HG03095 (cell line): Measurements from ENCODE around the gene DDRGK1.
"Not testable (repeated sequence)": the region's sequence is repeated elsewhere in the genome, so short reads cannot be mapped to it uniquely, and the experiment has no call there.

Experiments
- ATAC-seq: cut with Tn5 transposase; IDR thresholded peaks from one replicate; pipeline ENCODE4 v1.9.1; 2021; ENCODE audit warnings: moderate library complexity; ENCODE audit not compliant: unreplicated experiment

The DDRGK1 gene

DNA sequence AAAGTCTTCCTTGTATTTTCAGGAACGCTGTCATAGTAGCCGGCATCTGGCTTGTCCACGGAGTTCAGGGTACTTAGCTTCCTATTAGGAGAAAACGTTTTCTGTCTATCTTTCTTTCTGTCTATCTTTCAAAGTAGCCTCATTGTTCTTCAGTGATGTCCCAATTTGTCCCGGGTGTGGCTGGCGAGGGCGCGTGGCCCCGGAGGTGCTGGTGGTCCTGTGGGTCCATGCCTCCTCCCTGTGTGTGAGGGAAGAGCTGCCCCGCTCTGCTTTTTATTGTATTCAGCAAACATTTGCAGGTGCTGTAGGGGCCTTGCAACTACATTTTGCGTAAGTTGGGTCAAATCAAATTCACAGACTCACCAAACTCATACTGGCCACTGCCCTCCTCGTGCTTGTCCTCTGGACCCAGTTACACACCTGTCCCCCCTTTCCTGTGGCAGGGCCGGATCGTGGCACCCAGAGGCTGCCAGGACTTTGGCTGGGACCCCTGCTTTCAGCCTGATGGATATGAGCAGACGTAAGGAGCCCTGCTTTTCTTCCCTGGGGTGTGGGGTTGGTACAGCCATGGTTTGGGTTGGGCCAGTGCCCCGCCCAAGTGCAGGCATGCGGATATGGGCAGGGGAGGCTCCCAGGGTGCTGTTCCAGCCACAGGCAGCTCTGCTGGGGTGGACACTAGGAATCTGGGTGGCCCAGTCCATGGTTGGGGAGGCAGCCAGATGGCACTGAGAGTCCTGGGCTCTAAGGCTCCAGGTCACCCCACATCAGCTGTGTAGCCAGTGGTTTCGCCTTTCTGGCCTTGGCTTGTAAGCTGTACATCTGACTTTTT, 17.1 kb upstream of the DDRGK1 start:
- ATAC-seq: no peak

DNA sequence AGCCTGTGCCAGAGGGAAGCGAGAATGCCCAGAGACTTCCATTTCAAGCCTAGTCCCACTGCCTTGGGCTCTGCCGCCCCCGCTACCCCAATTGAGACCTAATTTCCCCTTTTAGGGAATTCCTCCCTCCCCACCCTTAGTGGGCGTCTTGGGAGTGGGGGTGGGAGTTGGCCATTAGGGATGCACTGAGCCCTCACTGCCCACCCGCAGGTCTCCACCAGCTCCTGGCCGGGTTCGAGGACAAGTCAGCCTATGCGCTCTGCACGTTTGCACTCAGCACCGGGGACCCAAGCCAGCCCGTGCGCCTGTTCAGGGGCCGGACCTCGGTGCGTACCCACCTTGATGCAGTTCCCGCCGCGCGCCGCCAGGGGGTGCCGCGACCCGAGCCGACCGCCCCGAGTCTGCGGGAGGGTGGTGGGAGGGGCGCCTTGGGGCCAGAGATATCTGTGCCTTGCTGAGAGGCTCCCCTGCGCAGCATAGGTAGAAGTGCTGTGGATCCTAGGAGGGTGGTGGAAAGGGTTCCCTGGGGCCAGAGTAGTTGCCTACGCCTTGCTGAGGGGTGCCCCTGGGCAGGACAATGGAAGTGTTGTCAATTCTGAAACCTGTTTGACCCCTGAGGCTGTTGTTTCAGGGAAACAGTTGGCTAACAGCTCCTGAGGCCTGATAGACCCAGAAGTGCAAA, 14.0 kb upstream of the DDRGK1 start:
- ATAC-seq: peak; percentile 56

DNA sequence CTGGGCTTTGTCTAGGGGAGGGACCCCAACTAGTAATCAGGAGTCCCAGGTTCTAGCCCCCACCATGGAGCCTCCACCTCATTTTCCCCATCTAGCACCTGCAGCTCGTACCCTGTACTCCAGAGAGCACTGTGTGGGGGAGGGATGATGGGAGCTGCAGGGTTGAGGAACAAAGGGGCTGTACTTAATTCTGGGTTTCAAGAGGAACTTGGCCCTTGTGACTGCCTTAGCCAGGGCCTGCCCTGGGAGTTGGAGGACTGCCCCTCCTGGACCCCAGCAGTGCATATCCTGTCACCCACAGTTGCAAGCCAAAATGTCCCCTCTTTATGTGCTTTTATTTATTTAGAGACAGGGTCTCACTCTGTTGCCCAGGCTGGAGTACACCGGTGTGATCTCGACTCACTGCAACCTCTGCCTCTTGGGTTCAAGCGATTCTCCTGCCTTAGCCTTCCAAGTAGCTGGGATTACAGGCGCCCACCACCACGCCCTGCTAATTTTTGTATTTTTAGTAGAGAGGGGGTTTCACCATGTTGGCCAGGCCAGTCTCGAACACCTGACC, 11.0 kb upstream of the DDRGK1 start:
- not testable (repeated sequence) for ATAC-seq

DNA sequence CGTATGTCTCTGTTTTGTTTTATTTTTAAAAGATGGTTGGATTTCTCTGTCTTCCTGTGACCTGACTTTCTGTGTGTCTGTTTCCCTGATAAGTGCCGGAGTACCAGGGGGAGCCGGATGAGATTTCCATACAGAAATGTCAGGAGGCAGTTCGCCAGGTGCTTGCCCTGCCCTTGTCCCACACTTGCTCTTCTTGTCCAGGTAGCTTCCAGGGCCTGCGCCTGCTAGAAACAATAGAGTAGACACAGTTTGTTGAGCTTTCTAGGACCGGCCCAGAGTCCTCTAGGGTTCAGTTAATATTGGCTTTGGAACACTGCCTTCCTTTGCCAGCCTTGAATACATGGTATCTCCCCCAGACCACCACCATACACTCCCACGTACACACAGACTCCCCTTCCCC, 8.7 kb upstream of the DDRGK1 start:
- ATAC-seq: no peak

DNA sequence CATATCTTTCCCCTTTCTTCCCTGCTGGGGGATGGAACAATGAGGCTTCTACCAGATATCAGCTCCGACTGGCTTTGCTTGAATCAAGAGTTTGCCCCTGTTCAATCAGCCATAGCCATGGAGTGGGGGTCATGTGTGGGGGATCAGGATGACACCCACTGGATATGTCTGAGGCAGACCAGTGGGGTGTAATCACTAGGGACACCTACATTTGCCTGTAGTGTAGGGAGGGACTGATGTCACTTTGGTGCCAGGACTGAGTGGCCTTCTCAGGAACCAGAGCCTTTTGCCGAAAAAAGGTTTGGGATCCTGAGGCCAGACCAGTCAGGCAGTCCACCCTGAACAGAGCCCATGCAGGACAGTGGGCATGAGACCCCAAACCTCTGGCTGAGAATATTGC, 5.9 kb upstream of the DDRGK1 start:
- ATAC-seq: no peak

DNA sequence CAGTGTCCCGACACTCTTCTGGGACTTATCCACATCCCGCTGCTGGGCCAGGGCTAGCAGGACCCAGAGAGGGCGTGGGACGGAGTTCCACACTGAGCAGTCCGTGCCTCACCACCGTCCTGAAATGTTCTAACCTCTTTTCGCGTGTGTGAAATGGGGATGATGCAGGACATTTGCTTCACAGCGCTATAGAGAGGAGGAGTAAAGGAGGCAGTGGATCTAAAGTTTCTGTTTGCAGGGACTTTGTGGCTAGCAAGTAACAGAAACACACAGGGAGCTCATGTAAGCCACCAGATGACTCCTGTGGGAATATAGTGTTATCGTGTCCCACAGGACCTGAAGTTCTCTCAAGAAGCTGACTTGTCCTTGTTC, 5.5 kb upstream of the DDRGK1 start:
- no peak for ATAC-seq

DNA sequence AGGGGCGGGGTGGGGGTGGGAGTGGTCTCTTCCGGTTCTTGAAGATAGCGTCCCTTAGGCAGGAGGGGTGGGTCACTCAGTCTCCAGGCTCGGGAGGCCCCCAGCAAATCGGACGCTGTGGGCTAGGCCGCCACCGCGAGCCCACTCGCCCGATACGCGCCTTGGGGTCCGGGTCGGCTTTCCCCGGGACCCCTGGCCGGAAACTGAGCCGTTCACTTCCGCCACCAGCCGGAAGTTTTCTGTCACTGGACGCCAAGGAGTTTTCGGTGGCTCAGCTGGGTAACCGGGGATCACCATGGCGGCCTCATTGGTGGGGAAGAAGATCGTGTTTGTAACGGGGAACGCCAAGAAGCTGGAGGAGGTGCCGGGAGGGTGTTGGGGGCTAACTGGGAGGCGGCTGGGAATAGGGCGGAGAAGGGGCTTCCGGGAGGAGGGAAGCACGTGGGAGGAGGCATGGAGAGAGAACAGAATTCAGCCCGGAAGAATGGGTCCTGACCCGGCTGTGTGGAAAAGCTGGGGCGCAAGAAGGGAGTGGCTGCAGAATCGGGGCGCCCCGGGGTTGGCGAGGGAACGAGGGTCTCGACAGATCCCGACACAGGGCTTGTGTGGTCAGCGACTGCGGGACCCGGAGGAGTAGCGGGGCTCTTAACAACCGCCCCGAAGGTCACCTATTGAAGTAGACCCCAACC, 4.9 kb upstream of the DDRGK1 start, which contains the start of gene ITPA:
ITPA (plus strand) TSS at position 242 of the 689 bp plus-strand sequence; CDS start at position 296, 54 bp downstream.
- ATAC-seq: peak; percentile 46

DNA sequence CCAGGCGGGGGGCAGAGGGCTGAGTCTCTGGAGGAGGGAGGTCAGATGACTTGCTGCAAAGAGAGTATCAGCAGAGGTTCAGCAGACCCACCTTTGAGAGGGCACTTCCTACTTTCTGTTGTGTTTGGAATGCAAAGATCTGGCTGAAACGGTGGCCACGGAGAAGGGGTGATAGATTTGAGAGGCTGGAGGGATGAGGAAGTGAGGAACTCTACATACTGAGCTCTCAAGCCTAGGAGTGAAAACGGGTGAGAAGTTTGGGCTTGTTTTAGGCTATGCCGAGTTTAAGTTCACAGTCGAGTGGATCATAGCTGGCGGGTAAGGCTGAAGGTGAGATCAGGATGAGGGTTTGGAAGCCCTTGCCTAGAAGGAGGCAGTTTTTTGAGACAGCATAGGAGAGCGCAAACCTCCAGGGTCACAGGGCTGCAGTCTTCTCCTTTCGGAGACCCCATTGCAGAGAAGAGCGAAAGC, 4.3 kb upstream of the DDRGK1 start:
- ATAC-seq: no peak

DNA sequence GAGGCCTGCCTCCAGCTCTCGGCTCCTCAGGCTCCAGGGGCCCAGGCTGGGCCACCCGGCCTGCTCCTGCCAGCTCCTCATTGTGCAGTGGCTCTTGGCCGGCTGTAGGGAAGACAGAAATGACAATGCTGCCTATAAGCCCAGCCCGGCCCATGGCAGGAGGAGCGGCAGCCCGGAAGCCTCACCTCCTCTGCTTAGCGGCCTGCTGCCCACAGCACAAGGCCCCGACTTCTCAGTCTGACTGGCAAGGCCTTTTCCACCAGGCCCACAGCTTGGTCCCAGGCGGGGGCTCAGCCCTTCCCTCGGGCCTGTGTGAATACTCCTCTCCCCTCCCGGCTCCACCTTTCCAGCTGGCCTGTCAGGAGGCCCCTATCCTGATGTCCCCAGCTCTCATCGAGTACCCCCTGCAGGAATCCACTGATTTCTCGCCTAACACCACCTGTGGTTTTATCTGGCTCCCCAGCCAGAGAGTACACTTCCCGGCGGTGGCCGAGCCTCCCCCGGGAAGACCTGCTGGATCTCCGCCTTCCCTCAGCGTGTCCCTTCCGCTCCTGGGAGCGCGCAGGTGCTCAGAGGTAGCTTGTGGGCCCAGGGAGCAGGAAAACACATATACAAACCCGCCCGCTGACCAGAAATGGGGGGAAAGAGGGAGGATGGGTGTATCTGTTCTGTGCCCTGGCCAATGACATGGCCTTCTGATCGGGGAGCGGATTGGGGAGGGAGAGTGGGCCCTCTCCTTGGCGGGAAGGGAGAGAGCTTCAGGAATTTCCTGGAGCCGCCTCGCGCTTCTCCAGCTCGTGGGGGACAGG, 963 bp downstream of the DDRGK1 start:
- ATAC-seq: peak; percentile 4

DNA sequence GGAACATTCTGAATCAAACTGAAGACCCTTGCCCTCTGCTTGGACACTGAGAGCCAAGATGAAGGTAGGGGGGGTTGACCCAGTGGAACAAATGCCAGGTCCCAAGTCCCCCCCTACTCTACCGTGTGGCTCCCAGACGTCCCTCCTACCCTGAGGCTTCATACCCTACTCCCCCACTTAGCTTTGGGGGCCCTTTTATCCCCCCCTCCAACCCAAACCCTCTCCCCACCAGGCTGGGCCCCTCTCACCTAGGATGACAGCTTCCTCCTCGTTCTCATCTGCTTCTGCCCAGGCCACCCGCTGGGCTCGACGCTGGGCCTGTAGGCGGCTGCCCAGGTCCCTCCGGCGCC, 1.5 kb downstream of the DDRGK1 start:
- no peak for ATAC-seq

DNA sequence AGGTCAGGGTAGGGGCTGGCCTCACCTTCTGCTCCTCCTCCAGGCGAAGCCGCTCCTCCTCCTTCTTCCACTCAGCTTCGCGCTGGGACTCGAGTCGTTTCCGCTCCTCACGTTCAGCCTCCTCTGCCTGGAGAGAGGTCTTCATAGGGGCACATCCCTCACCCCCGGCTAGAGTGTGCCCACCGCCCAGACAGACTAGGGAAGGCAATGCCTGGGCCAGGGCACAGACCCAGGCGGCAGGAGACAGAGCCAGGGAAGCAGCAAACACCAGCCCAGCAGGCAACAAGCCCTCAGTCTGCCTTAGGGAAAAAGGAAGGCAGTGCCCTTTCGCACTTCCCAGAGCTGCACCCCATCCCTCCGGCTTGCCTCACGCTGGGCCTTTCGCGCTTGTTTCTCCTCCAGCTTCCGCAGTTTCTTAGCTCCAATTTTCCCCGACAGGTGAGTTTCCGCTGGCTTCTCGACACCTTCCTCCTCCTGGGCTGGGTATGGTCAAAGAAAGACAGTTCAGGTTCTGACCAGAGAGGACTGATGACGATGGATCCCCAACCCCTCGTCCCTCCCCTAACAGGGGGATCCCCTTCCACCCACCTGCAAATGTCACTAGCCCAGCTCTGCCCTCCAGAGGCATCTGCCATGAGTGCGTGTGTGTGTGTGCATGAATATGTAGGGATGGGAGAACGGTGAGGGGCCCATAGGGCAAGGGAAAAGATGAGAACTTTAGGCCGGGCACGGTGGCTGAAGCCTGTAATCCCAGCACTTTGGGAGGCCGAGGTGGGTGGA, 4.3 kb downstream of the DDRGK1 start:
- ATAC-seq: no peak

DNA sequence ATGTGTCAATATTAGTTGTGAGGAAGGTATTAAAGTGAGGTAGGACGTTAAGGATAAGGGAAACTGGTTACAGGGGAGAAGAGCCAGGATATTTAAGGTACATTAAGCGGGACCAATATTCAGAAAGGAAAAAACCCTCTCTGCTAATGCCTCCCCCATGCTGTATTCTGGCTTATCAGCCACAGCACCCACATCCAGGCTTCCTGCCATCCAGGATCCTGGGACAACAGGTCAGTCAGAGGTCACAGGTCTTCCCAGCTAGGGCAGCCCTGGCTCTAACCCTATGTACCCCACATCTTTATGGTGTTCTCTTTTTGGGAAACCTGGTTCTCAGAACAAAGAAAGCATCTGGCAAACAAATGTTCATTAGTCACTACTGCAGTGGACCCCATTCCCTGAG, 5.3 kb downstream of the DDRGK1 start:
- ATAC-seq: no peak

DNA sequence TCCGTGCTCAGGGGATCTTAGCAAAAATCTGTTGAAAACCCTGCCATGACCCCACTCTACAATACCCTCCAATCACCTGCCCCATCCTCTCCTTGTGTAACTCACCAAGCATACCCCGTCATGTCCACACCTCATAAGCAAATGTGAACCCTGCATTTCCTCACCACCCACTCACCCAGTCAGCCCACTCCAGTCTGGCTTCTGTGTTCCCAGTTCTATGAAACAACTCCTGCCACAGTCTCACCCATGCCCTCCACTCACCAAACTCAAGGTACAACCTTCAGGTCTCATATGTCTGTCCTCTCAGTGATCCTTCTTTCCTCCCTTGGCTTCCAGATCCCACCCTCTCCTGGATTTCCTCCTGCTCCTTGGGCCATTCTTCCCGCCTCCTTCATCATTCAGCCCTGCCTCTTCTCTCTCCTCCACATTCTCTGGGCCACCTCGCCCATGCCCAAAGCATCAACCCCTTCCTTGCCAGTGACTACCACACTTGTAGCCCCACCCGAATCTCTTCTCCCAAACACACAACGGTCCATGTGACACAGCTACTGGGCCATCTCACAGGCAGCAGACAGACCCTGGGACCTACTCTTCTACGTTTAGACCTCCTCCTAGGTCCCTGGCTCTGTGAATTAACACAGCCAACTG, 8.8 kb downstream of the DDRGK1 start:
- no peak for ATAC-seq

DNA sequence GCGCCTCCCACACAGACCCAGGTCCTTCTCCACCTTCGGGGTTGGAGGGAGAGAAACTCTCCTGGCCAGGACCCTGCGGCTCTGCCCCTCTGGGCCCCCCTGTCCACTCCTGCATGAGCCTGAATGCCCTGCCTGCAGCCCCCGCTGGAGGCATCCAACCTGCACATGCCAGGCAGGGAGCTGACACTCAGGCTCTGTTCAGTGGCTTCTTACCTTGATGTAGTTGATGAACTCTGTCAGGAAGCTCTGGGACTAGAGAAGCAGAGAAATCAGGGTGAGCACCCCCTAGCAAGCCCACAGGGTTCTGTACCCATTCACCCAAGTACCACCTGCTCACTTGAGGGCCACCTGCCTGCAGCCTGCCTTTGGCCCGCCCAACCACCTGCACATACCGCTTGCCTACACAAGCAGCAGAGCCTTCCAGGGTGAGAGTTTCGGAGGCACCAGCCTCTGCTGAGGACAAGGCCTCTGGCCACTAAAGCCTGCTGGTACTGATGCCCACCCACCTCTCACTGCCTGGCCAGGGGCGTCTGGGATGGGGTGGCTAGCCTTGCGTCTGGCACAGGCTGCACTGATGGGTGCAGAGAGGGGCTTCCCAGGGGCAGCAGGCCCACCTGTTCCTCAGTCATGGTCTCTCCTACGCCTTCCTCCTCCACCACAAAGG, 9.7 kb downstream of the DDRGK1 start:
- ATAC-seq: no peak

DNA sequence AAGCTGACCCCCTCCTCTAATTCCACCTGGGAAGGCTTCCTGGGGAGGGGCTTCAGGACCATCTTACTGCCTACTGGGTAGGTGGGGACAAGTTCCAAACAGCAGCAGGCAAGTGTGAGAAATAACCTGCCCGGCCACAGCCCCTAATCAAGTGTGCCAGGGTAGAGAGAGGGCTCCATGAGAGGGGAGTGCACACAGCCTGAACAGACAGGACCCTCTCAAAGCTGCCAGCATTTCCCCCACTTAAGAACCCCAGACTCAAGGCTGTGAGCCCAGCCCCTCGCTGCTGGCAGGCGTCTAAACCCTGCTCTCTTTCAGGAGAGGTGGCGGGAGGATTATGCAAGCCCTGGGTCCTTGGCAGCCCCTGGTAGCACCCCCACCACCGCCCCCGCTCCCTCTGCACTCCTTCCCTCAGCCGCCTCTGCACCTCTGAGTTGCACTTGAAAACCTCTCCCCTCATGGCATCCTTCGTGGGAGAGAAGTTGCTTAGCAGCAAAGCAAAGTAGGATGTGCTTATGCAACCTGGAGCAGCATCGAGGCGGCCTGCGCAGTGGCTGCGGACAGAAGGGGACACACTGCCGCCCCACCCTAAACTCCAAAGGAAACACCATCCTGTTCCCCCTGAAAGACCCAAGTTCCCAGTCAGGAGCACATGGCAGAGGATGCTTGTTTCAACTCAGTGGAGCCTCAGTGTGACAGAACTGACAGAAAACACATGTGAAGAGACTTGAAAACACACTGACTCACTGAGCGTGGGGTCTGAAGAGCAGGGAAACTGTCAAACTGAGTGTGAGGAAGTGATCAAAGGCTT, 10.5 kb downstream of the DDRGK1 start:
- no peak for ATAC-seq

DNA sequence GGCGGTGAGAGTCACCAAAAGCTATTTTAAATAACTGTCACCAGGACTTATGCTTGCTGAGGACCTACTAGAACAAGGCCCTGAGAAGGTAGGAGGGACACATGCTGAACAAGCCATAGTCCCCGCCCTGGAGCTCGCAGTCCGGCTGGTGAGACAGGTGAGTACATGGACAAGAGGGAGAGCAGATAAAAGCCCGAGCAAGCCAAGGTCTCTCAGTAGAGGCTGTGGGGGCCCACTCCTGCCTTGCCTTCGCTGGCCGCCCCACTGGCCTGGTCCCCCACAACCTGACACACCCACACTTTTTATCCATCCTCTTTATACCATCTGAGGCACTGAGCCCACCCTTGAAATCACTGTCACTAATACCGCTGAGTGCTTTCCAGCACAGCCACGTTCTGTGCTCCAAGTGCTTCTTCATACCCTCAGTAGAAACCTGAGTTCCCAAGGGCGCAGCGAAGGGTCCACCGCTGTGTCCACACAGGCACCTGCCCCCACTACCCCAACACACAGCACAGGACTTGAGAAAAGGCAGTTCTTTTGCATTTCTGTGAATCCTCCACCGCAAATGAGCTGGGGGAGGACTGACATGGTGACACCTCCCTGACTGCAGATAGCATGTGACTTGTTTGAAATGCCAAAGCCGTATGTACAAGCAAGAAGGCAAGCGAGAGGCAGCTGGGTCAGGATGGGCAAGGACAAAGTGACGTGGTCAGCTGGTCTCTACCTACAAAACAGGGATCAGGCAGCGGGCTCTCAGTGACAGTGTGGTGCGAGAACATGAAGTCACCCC, 12.1 kb downstream of the DDRGK1 start:
- no peak for ATAC-seq

DNA sequence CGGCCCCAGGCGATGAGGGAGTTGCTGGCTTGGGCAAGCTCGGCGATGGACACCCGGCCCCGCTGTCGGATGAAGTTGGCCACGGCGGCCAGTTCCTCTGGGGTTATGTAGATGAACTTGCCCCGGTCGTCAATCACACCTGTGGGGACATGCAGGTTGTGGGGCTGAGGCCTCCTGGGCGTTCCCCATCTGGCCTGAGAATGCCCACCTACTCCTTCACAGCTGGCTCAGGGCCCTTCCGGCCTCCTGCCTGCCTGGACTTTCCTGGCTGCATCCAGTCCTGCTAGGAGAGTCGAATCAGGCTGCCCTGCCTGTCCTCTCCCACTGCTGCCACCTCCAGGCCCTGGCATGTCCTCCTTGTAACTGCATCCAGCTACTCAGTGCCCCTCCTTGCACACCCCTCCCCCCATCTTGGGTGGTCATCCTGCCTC, 13.8 kb downstream of the DDRGK1 start:
- no peak for ATAC-seq
